Right forelimb (tissue), 1 donor: Measurements from ENCODE around the gene PHF19.
A peak's percentile ranks its signal among the peaks of the same experiment; 100 is the strongest.

ENCODE experiments used
- DNase-seq: peaks from one replicate; pipeline ENCODE4 v3.0.0-alpha.2; 2018

Gene PHF19

DNA sequence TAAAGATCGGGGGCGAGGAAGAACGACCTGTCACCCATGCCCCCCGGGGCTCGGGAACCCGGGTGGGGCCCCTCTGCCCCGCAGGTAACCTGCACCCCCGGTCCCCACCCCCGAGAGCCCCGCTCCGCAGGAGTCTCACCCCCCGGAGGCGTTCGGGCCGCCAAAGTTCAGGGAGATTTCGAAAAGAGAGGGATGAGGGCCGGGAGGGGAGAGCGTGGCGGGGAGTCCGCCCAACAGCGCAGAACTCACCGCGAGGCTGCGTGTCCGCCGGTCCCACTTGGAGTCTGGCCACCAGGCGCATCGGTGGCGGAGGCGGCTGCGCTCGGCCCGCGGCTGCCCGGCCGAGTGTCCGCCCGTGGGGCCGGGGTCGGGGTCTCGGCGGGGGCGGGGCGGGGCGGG is at the start of gene PHF19:
Gene PHF19, minus strand, starts transcription at position 347 of the 399 bp plus-strand sequence. CDS start 2,447 bp downstream, outside the sequence.
- no peak for DNase-seq

GRCh38 chr9:120926397-120926928 is 49.5 kb upstream of the PHF19 start, which contains the start of gene TRAF1:
Gene TRAF1 (minus strand): TSS chr9:120926796. CDS start chr9:120926075, 721 bp downstream.
- DNase-seq, result no peak

- DNase-seq, result peak; percentile 31
Measured at GRCh38 chr9:120925535-120926396, 48.8 kb upstream of the PHF19 start.

DNA sequence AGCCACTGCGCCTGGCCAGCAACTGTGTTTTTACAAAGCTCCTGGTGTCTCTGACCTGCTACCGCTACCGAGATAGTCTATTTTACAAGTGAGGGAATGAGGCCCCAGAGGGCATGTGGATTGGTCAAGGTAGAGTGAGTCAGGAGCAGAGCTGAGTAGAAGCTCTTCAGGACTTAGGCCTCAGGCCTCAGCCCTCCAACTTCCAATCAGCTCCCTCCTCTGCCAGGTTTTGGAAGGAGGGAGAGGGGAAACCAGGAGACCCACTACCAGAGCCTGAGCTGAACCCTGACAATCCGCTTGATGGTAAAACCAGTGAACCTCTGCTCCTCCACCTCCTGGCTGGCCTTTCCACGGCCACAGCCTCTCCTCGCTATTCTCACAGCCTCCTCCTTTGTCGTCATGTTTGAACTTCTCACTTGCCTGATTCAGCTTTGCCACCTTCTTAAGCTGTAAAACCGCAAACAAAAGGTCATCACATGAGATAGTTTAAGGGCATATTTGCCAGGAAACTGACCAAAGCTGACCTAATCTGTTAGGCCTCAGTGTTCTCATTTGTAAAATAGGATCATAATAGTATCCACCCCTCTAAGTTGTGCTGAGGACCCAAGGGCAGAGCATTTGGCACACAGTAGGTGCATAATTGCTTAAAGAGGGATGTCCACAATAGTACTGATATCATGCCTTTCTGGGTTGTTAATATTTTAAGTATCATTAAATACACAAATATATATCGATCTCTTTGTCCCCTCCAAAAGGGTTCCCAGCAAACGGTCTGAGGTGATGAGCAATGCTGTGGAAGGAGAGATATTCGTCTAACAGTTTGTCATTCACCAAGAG is 47.9 kb upstream of the PHF19 start:
- peak; percentile 23 for DNase-seq

DNA sequence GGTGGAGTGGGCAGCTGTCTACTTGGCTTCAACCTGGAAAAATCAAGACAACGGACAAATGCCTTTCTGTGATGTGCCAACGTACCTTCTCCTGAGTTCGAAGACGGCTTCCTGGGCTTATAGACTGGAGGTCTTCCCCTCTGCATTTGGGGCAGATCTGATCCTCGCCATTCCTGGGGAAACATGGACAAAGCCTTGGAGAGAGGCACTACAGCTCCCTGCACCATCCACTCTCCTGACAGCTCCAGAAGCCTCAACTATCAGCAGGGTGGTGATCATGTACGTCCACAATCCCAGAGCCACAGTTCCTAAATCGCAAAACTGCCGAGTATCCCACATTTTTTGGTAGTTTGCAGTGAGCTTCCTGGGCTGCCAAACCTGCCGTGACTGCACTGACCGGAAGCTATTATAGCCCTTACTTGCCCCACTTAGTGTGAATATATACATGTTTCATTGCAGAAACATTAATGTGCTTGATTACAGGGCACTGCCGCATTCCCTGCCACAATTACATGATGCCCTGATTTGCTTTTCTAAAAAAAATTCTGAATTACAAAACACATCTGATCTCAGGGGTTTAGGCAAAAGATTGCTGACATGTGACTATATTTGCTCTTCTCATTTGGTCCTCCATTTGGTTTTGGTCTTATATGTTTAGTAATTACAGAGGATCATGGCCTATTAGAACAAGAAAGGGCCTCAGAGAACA is 46.8 kb upstream of the PHF19 start:
- DNase-seq, result peak; percentile 28

GRCh38 chr9:120922404-120923195 is 45.6 kb upstream of the PHF19 start:
- no peak for DNase-seq

DNA sequence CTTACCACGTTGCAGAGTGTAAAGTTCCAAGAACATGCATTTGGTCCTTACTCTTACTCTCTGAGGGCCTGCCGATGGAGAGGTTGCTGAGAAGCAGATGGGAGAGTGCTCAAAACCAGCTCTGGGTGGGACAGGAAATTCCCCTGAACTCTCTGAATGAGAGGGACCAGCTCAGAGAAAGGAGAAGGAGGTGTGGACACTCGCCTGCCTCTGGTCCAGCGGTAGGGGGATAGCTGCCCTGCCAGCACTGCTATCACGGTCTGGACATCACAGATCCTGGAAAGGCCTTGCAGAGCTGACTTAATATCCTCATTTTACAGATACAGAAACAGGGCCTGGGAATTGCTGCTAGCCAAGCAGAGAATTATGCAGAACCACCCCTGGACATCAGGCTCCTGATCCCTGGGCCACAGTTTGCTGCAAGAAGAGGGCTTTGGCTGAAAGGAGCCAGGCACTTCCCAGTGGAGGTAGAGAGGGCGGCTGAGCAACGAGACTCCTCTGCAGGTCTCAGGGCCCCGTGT is 44.7 kb upstream of the PHF19 start:
- DNase-seq, result no peak

- no peak for DNase-seq
Measured at GRCh38 chr9:120920806-120921178, 43.8 kb upstream of the PHF19 start.

GRCh38 chr9:120919843-120920805 is 43.1 kb upstream of the PHF19 start:
- DNase-seq, result no peak

DNA sequence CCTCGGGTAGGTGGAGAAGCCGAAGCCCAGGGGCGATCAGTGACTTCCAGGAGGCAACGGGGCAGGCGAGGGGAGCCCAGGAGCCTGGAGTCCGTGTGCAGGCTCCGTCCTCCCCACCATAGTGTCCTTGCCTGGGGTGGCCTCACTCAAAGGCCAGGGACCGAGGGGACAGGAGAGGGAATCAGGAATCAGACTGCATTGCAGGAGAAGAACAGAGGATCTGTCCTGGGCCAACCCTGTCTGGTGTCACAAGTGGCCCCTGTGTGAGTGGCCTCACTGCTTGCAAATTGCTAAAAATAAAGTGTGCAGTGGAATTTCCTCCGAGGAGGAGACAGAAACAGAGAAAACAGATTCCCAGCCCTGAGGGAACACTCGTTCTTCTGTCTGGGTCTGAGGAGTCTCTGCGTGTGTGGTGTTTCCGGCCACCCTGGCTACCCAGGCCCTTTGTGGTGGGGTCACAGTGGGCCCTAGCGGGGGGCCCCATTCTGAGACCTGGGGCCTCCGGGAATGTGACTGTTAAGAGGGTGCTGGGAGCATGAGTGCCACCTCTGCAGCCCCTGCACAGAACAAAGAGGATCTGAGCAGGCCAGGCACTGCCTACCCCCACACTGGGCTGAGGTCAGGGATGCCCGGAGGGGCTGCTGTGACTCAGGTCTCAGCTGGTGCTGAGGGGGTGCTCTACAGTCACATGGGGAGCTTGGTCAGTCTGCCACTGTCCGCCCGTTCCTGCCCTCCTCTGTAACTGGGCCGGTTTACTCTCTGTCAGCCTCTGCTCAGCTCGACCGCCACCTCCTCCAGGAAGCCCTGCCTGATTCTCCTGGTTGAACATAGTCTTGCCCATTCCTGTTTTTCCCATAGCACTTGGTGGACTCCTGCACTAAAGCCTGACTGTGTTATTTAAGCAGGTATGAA is 42.2 kb upstream of the PHF19 start:
- no peak for DNase-seq

DNA sequence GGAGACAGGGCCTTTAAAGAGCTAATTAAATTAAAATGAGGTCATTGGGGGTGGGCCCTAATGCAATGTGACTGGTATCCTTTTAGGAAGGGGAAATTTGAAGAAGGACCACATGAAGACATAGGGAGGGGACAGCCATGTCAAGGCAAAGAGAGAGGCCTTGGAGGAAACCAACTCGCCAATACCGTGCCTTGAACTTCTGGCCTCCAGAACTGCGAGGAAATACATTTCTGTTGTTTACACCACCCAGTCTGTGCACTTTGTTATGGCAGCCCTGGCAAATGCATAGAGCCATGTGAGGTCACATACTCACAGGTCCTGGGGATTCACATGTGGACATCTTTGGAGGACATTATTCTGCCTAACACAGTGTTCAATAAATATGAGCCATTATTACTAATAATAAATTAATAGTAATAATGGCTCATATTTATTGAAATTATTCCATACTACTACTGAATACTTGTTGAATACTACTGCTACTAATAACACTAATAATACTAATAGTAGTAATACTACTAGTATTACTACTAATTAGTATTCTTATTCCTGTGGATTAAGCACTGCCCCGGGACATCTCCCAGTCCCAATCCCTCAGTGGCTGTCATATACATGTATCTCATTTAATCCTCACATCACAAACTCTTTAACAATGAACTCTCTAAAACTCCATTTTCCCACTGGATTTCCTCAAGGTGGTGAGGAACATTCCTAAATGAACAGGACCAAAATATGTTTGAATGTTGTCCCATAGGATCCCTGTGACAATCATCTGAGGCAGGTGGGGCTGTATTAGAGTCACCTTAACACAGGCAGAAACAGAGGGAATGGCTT is 41.2 kb upstream of the PHF19 start:
- DNase-seq, result no peak

GRCh38 chr9:120916991-120917880 is 40.2 kb upstream of the PHF19 start:
- no peak for DNase-seq

DNA sequence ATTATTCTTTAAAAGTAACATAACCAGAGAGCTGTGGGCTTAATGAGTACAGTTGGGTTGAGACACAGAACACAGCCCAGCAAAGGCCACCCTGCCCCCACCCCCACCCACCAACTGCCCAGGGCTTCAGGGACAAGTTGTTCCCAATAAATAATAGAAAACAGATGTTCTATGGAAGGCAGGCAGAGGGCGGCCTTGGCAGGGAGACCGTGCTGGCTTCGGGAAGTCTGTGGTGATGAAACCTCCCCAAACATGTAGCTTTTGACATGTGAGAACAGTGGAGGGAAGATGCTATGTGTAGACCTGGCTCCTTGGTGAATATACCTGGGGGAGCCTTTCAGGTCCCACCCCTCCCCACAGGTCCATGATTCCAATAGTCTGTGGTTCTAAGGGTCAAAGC is 39.6 kb upstream of the PHF19 start:
- DNase-seq, result no peak

DNA sequence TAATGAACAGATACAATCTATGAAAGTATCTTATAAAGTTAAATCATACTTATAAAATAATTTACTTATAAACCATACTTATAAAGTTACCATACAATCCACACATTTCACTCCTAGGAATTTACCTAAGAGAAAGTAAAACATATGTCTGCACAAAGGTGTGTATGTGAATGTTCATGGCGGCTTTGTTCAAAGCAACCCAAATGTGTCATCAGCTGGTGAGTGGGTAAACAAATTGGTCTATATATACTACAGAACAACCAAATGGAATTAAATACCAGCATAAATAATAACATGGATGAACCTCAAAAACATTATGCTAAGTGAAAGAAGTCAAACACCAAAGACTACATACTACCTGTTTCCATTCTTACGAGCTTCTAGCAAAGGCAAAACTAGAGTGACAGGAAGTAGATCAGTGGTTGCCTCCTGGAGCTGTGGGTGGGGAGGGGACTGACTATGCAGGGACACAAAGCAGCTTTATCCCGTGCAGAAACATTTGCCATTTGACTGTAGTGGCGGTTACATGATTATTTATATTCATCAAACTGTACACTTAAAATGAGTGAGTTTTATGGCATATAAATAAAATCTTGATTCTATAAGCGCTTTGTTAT is 39.0 kb upstream of the PHF19 start:
- DNase-seq, result no peak

DNA sequence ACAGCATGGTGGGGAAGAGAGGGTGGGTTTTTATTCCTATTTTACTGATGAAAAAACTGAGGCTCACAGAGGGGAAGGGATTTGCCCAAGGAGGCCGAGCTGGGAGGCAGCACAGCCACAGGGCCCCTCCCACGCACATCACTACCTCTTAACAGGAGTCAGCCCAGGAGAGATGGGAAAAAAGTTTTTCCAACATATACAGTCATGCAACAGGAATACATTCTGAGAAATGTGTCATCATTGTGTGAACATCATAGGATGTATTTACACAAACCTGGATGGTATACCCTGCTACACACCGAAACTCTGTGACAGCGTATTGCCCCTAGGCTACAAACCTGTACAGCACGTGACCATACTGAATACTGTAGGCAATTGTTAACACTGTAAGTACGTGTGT is 38.0 kb upstream of the PHF19 start:
- no peak for DNase-seq

- no peak for DNase-seq
Measured at GRCh38 chr9:120914396-120914795, 37.4 kb upstream of the PHF19 start.
